ENCODE results near the gene DHRS12.

DHRS12 gene

DNA sequence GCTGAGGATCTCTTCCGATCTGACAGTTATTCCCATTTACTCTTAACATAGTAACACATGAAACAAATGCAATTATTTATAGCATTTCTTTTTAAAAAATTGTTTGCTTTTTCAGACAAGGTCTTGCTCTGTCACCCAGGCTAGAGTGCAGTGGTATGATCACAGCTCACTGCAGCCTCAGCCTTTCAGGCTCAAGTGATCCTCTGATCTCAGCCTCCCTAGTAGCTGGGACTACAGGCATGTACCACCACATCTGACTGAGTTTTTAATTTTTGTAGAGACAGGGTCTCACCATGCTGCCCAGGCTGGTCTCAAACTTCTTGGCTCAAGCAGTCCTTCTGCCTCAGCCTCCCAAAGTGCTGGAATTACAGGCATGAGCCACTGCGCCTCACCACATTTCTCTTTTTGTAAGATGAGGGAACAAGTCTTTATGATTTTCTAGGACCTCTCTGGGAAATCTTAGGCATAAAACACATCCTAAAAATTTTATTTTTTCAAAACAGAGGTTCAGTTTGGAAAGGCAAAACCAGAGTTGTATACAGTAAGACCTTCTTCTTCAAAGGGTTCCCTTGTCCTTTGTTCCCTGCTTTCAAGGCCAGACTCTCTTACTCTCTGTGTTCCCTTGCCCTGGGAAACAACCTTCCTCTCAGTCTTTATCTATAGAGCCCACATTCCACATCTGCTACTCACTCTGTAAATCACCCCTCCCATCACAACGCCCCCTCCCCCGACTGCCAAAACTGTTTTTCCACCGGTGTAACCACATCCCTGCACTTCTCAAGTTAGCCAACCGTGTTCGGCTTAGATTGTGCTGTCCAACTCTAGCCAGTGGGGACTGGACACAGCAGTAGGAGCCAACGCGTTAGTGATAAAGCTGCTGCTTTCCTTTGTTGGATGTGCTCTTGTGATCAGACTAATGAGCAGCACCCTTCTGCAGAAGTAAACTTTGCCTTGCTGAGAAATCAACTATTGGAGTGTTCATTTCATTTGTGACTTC, 56.2 kb downstream of the DHRS12 start:
- DNase-seq = no peak

DNA sequence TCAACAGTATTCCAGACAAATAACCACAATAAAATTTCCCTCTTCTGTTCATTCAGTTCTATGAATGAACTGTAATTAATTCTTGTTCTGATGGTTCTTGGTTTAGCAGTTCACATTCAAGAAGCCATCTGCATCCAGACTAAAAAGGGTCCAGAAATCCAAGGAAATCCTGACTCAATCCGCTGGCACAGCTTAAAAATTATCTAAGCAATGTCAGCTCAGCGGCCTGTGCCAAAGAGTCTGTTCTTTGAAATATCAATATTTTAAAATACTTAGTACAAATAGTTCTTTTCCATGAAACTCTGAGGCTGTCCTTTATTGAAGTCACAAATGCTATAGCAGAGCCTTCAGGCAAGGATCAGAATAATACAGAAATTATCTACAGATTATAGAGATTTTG, 57.2 kb downstream of the DHRS12 start:
- DNase-seq = no peak

DNA sequence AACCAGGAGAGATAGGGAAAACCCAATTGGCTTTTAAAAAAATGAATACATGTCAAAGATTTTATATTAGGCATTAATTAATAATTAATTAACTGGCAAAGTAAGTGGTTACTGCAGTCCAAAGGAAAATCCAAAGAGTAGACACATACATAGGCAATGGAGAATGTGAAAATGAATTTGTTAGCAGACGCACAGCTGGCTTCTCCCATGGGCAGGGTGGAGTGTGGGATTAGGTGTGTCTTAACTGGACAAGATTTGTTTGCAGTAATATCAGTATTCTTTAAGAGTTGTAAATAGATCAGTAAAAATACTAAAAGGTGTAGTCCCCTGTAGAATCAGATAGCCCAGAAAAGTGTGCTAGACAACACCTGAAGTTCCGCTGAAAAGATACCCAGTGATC, 58.7 kb downstream of the DHRS12 start:
- DNase-seq = no peak

DNA sequence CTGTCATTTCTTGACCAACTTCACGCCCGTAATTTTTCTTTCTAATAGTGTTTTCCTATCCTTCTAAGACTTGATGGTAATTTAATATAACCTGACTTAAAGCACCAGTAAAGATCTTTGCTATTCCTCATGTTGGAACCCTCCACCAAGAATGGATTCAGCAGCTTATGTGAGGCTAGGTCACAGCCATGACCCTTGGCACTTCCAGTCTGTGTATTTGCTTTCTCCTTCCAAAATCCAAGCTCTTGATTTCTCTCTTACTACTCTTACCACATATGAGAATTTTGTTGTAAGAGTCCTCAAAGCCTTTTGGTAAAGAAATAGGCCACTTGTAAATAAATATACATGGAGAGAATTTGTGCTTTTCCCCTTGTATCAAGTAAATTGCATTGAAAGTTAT, 61.4 kb downstream of the DHRS12 start:
- DNase-seq = no peak

DNA sequence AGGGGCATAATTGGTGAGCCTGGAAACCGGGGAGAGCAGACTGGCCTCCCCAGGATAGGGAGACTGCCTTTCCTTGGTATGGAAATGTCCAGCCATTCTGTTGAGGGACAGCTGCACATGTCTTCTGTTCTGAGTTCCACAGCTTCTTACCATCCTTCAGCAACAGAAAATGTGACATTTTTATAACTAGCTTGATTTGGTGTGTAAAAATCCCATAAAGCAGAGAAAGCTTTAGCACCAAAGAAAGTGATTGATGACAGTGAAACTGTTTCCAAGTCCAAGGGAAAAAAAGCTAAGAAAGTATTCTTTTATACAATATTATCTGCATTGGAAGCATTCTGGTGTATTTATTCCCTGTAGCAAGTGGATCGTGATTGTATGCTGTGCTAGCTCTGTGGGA, 61.9 kb downstream of the DHRS12 start:
- DNase-seq = no peak

DNA sequence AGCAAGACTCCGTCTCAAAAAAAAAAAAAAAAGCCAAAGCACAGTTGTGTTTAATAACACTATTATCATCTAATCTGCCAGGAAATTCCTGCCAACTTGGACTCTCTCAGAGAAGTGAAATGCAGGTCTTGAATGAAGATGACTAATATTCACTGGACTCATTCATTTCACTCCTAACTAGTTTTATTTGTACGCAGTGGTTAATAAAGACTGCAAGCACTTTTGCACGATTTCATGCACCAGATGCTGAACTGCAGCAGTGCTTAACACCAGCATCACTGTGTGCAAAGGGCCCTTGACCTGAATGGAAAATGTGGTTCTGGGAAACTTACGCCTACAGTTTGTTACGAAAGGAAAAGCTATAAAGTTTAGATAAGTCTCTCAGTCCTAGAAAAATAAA, 63.3 kb downstream of the DHRS12 start:
- no peak for DNase-seq

DNA sequence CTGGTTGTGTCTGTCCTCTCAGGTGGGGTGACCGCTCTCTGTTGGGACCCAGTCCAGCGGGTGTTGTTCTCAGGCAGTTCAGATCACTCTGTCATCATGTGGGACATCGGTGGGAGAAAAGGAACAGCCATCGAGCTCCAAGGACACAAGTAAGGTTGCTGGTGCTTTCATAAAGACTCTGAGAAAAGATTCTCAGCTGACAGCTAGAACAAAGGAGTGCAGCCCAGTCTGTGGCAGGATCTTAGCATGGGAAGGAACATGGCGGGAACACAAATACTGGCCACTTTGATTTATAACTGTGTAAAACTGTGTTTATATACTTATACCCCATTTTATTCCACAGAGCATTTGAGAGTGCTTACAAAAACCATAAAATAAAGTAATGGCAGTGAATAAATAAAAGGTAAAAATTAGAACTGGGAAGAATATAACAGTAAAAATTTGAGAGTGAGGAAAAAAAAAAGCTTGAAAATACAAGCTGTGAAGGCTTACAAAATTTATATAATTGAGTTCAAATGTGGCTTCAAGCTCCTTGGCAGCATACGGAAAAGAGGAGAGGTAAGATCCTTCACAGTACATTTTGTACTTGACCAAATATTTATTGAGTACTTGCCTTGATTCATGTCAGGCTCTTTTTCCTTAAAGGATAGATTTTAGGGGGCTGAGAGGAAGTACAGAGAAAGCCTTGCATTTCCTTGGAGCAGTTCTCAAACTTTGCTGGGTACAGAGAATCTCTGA, 64.8 kb downstream of the DHRS12 start:
- DNase-seq = no peak

DNA sequence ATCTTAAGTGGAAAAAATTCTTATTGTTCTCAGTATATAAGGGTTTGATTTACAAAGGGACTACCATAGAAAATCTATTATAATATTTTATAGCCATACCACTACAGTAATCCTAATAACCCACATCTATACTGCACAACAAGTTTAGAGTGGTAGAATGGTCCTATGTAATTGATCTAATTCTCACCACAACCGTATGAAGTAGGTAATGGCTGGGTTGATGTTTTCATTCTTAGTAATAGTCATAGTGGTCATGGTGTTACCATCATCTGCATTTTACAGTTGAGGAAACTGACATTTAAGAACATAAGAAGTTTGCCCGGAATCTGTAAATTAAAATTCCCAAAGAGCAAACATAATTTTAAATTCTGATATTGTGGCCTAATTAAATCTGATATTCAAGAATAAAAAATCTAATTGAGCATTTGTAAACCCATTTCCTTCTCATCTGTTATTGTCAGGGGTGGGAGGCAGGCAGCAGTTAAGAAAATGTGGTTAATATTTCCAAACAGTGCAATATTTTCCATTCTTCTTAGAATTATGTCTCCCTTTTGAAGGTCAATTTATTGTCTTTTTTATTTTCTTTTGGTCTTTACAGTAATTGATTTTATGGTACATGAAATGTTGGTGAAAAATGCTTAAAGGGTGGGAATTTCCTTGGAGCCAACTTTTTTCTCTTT, 65.6 kb downstream of the DHRS12 start:
- no peak for DNase-seq

DNA sequence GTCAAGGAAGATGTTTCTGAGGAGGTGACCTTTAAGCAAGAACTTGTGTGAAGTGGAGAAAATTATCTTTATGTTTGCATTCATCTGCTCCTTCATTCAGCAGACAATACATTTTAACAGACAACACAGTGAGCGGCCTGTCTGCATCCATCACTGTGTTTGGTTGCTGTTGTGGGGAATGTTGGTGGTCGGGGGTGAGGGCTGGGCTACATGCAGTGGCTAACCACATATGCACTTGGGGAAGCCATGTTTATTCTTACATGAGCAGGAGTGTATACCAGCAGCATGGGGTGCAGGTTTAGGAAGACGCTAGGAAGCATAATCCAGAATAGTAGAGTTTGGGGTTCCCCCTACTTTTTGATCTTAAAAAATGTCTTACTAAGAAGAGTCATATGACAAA, 66.4 kb downstream of the DHRS12 start:
- DNase-seq = no peak

DNA sequence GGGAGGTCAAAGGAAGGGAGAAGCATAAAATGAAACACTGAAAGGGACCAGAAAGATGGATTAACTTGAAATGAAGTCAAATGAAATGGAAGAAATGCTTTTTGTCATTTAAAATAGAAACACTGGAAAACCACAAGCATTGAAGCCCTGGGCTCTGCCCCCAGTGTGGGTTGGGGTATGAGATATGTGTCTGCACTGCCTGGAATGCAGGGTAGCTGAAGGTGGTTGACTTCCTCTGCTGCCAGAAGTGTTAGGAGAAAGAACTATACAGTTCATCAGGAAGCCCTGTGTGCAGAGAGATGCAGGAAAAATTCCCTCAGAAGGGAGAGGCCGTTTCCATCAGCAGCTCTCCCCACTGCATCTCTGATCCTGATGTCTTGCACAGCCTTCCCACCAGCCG, 69.2 kb downstream of the DHRS12 start:
- no peak for DNase-seq

DNA sequence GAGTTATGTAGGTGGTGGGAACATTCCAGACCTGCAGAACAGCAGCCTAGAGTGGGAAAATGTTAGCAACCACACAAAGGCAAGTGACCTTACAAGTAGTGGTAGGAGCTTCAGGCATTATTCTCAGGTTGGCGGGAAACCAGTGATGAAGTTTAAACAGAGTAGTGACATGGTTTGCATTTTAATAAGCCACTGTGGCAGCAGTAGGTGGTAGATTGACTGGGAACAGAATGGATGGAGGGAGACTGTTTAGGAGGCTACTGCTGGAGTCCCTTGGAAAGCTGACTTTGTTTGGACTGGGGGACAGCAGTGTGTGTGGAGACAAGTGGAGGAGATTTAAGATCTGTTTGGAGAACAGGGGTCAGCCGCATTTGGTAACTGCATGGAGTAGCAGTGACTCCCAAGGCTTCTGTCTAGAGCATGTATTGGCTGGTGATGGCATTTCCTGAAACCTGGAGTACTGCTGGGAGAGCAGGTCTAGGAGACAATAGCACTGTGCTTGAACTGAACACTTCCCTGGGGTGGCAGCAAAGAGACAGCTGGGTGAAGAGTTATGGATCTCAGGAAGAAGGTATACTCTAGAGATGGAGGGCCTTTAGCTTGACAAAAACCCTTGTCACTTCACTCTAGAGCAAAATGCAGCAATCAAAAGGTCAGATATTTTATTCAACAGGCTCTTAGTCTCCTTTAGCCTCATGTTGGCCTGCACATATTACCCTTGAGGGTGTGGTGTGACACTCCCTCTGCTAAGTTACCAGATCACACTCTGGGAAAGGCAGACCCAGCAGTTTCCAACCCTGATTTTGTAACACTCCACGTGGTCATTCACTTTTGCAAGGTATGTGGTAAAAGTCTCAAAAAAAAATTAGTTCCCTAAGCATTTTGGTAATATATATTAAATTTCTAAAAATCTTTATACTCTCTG, 70.3 kb downstream of the DHRS12 start:
- DNase-seq = no peak

DNA sequence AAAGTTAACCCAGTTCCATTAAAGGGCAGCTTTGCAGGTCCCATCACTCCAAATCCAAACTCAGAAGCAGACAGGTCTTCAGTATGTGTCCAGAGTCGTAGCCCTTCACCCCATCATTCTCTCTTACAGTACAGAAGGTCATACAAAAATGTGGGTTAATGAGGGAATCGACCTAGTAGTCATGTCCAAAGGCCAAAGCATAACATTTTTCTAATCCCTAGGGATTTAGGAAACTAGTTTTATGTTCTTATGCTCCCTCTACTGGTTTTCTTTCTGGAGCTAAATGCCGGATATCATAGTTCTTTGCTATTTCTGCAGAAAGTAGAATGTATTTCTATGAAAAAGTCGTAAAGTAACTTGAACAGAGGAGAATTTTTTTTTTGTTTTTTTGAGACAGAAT, 72.2 kb downstream of the DHRS12 start:
- no peak for DNase-seq

DNA sequence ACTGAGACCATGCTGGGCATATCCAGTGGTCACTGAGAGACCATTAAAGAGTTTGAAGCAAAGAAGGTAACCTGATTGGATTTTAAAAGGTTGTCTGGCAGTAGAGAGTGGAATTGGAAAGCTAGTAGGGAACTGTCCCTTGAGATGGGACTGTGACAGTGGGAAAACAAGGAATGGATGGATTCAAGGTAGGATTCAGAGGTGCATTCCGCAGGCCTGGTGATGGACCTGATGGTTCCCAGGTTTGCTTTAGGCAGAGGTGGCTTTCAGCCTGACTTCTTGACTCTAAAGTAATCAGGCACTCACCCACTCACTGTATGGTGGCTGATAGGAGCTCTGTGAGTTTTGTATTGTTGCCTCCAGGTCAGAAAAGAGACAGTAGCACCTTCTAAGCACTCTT, 73.0 kb downstream of the DHRS12 start:
- DNase-seq = no peak

DNA sequence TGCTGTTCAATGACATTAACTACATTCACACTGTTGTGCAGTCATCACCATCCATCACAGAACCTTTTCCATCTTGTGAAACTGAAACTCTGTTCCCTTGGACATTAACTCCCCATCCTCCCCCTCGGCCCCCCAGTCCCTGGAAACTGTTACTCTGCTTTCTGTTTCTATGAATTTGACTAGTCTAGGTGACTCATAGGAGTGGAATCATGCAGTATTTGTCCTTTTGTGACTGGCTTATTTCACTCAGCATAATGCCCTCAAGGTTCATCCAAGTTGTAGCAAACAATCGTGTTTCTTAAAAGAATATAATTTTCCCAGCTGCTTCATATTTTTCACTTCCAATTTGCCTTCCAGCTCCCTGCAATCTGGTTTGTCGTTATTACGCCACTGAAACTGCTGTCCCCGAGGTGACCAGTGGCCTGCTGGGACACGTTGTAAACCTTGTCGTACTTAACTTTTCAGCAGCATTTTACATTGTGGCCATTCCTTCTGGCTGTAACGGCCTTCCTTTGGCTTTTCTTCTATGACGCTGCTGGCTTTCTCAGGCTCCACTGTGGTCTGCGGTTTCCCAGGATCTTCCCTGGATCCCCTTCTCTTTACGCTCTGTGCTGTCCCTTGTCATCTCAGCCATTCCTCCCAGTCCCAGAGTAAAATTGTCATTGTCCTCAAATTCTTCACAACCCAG, 74.0 kb downstream of the DHRS12 start:
- DNase-seq = peak; percentile 26 to 39

DNA sequence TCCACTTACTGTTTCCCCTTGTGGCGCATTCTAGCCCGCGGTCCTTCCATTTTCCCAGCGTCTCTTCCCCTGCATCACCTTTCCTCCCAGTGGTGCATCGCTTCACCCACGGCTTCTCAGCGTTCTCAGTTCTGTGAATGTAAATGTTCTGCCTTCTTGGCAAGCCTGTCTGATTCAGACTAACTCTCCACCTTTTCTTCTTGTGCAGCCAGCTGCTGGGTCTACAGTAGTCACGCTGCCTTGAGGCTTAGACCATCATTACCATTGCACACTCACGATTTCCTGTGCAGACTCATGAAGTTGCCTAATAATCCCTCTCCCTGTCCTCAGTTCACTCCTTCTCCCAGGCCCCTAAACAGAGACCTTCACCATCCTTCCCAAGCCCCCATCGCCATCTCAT, 75.0 kb downstream of the DHRS12 start:
- DNase-seq = no peak

DNA sequence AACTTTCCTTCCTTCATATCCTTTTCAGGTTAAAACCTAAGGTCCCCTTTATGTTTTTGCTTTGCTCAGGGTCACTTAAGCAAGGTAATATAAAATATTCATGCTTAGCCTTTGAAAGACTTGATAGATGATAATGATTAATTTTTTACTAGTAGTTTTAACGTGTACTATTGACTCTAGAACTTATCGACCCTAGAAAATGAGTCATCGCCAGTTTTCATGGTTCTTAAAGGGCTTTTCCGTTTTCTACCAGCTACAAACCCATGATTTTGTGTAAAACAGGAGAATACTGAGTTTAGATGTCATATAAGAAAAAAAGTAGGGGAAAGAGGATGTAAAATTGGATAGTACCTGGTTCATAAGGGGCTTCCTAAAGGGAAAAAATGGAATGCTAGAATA, 75.7 kb downstream of the DHRS12 start:
- no peak for DNase-seq

DNA sequence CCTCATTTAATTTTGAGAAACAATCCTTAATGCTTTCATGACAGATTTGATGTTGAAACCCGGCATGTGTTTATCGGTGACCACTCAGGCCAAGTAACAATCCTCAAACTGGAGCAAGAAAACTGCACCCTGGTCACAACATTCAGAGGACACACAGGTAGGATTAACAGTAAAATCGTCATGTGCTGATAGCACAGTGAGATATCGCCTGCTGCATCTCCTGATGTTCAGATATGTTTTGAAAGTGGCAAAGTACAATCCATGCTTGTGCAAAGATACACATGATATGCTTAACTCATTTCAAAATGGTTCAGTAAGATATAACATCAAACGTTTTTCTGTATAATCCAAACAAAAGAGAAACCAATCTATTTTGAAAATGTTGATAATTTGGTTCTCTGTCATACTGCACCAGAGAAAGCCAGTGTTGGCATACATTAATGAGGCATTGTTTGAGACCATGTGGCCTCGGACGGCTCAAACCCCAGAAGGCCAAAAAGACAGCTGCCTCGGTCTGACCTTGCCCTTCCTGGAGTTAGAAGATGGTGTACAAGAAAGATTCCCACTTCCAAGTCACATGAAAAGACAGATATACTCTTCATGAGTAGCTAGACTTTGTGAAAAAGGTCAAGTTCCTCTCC, 76.2 kb downstream of the DHRS12 start:
- DNase-seq = no peak

DNA sequence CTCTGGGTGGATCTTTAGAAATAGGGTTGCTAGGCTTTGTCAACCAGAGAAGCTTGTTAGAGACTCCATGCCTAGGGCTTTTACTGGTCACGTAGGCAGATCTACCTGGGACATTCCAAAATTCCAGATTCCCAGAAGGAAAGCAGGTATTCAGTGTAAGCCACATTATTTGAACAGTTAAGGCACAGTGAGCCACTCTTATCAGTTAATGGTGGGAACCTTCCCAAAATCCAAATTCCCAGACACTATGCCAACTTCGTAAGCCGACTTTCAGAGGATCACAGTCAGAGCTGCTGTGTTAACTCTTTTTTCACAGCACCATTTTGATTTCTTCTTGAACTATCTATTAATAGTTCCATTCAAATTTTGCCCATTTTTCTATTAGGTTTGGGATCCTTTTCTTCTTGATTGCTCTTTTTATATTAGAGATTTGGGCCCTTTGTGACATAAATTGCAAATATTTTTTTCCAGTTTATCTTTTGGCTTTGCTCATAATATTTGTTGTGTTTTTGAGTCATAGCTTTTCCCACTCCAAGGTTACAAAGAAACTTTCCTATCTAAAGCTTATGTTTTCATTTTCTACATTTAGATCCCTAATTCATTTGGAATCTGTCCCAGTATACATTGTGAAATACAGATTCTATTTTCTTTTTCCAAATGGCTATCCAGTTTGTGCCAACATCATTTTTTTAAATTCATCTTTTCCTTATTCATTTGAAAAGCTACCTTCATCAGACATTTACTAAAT, 77.3 kb downstream of the DHRS12 start:
- no peak for DNase-seq

DNA sequence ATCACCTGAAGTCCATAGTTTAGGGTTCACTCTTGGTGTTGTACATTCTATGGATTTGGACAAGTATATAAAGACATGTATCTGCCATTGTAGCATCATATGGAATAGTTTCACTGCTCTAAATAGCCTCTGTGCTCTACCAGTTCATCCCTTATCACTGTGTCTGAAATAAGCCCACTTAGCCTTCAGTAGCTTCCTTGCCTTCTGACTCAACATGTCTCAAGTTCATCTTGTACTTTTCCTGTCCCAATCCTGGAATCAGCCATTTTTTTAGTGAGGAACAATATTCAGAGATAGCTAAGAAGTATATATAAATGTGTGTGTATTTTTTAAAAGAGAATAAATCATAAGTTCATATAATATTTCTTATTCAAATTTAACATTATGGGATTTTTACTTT, 79.2 kb downstream of the DHRS12 start:
- no peak for DNase-seq

DNA sequence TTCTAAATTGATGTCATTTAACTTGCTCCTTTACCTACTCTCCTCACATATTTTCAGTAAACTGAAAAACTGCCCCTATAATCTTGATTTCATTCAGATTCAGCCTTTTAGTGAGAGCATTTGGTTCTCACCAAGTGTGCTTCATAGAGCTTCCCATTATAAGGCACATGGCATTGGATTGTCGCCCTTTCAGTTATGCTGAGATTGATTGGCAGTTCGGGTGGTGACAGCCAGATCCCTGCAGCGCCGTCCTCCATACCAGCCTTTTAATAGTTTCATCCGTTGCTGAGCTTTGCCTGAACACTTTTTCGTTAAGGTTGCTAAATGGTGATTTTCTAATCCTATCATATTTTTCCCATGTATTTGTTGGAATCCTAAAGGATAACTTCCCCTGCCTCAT, 80.4 kb downstream of the DHRS12 start:
- DNase-seq = no peak

DNA sequence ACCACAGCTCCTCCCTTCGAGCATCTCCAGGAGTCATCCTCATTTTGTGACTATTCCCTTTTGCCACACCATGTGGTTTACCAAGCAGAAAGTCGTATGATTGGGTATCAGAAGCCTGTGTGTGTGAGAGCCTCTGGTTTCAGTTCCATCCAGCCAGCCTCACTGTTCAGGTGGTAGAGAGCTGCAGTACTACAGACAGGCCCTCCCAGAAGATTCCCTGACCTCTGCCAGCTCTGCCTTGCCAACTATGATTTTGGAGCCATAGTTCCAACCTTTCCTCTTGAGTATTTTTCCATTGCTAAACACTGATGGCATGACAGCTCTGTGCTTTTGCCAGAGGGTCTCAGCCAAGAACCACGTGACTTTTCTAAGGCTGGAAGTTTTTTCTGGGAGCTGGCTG, 82.5 kb downstream of the DHRS12 start:
- no peak for DNase-seq
